OCI-LY7 (cell line): ENCODE results near the gene FOXD2. TPM values are rescaled to one million over a fixed set of nuclear protein-coding genes. Genes with fewer than 3 reads are reported as not detected.

ENCODE experiments used
- BruUV-seq: library from RNA; stranded (reverse); fragments of 400-500 nt; replicated peaks from 2 replicates; lab custom pipeline; 2021; lab: Mats Ljungman, UMichigan
- CTCF ChIA-PET: fragments of 300-600 bp; sonication (Branson Sonifier 250); formaldehyde crosslinking; loops from one replicate; lab custom pipeline; 2022; ENCODE audit warnings: antibody characterized with exemption; ENCODE audit not compliant: unreplicated experiment; lab: Charles Lee
- POLR2A ChIA-PET: fragments of 300-600 bp; sonication (Branson Sonifier 250); formaldehyde crosslinking; loops from one replicate; lab custom pipeline; 2022; ENCODE audit warnings: antibody characterized with exemption; lab: Charles Lee
- DNase-seq: peaks from one replicate; pipeline ENCODE4 v3.0.0-alpha.2; 2015; ENCODE audit warnings: low spot score
- H2AFZ ChIP-seq: fragments of 200-600 bp; sonication (generic), shearing (Covaris generic); 2 replicates; pipeline ENCODE4 v1.6.1; 2014; ENCODE audit warnings: mild to moderate bottlenecking, antibody characterized with exemption, low read length, moderate library complexity
- H3K27ac ChIP-seq: fragments of 200-600 bp; sonication (generic); 2 replicates; pipeline ENCODE4 v1.5.1; 2014; ENCODE audit warnings: mixed run types, low read depth, mild to moderate bottlenecking, moderate library complexity, low read length, inconsistent platforms; ENCODE audit not compliant: poor library complexity, severe bottlenecking
- H3K36me3 ChIP-seq: fragments of 200-600 bp; sonication (generic); 2 replicates; pipeline ENCODE4 v1.6.1; 2014; ENCODE audit warnings: mild to moderate bottlenecking, antibody characterized with exemption, low read length, moderate library complexity, mixed read lengths; ENCODE audit not compliant: insufficient read depth
- H3K4me1 ChIP-seq: fragments of 200-600 bp; sonication (generic); 2 replicates; pipeline ENCODE4 v1.5.1; 2014; ENCODE audit warnings: mild to moderate bottlenecking, low read length; ENCODE audit not compliant: insufficient read depth, poor library complexity, severe bottlenecking
- H3K4me2 ChIP-seq: fragments of 200-600 bp; sonication (generic); 2 replicates; pipeline ENCODE4 v1.6.1; 2014; ENCODE audit warnings: mild to moderate bottlenecking, low read length
- H3K4me3 ChIP-seq: fragments of 200-600 bp; sonication (generic); 2 replicates; pipeline ENCODE4 v1.5.1; 2014; ENCODE audit warnings: mild to moderate bottlenecking, low read depth, low read length; ENCODE audit not compliant: poor library complexity, severe bottlenecking
- H3K79me2 ChIP-seq: fragments of 200-600 bp; sonication (generic); 2 replicates; pipeline ENCODE4 v1.6.1; 2016; ENCODE audit warnings: low read depth, mild to moderate bottlenecking, low read length, moderate library complexity, mixed read lengths; ENCODE audit not compliant: insufficient read depth
- H3K9me2 ChIP-seq: fragments of 200-600 bp; sonication (generic); 2 replicates; pipeline ENCODE4 v1.6.1; 2016; ENCODE audit warnings: mild to moderate bottlenecking, low read length, mixed read lengths; ENCODE audit not compliant: insufficient read depth
- H3K9me3 ChIP-seq: fragments of 200-600 bp; sonication (generic); 2 replicates; pipeline ENCODE4 v1.6.1; 2014; ENCODE audit warnings: mild to moderate bottlenecking, mixed run types, low read length, mixed read lengths
- H4K20me1 ChIP-seq: fragments of 200-600 bp; sonication (generic); 2 replicates; pipeline ENCODE4 v1.6.1; 2014; ENCODE audit warnings: mild to moderate bottlenecking, antibody characterized with exemption, low read length, moderate library complexity, mixed read lengths; ENCODE audit not compliant: insufficient read depth
- CTCF ChIP-seq: fragments of 200-600 bp; sonication (generic); conservative IDR thresholded peaks from 2 replicates; pipeline ENCODE4 v1.5.1; 2014; ENCODE audit warnings: mild to moderate bottlenecking, antibody characterized with exemption, low read length, moderate library complexity, mixed read lengths
- EZH2phosphoT487 ChIP-seq: fragments of 200-600 bp; sonication (generic); IDR thresholded peaks from 2 replicates; pipeline ENCODE4 v1.6.1; 2018; ENCODE audit warnings: low read depth, borderline replicate concordance, mild to moderate bottlenecking, mixed run types, antibody characterized with exemption, low read length, moderate library complexity, mixed read lengths
- intact Hi-C: fragments of 100-400 bp; cut with micrococcal nuclease; formaldehyde crosslinking; loops from one replicate; pipeline ENCODE4 v1.10.0; 2022; ENCODE audit not compliant: unreplicated experiment
- total RNA-seq, 2 experiments: library from RNA; depleted of rRNA in 1 of 2; stranded (reverse); fragments of >200 nt in 1 of 2; shearing (Covaris generic) in 1 of 2; gene quantifications; 2 replicates each; pipeline ENCODE4 v1.2.3, GENCODE V29; 2014 to 2022

Gene FOXD2
- total RNA-seq, 2 experiments from 2014 or later: 0.49 to 0.76 TPM

- H3K4me3 ChIP-seq: no peak overlapping the region
- intact Hi-C loops: no loop called here
- peaks cover 40% of the 10 kb centered on the region for H3K36me3 ChIP-seq
- no peaks in the 10 kb centered on the region for H3K9me2 ChIP-seq
- ChIA-PET CTCF (no interaction called here), POLR2A (no interaction called here)
- no peak overlapping the region for H2AFZ ChIP-seq
- H3K27ac ChIP-seq: no peak overlapping the region
- peaks cover 13% of the 10 kb centered on the region; the same call in 1 of the 2 replicates for H3K79me2 ChIP-seq
- no peak for TF ChIP-seq EZH2phosphoT487
- no peak for TF ChIP-seq CTCF
- H3K4me2 ChIP-seq: no peak overlapping the region
- no peaks in the 10 kb centered on the region for H3K9me3 ChIP-seq
- BruUV-seq: no TSS peak
- H3K4me1 ChIP-seq: peaks cover 28% of the 10 kb centered on the region
- H4K20me1 ChIP-seq: peaks cover 7% of the 10 kb centered on the region; the same call in 1 of the 2 replicates
- no peak for DNase-seq
Measured at GRCh38 chr1:47433477-47434050, 4.3 kb upstream of the FOXD2 start.

GRCh38 chr1:47434051-47434842, 3.6 kb upstream of the FOXD2 start:
- ChIA-PET POLR2A (no interaction called here), CTCF (interaction anchor here (0.6 to 1.5 kb wide), 2 partner anchors 48 to 294 kb away, joined by 3 read pairs; no protein-coding TSS in a partner anchor)
- no peak overlapping the region for H3K4me2 ChIP-seq
- H3K79me2 ChIP-seq: peaks cover 13% of the 10 kb centered on the region; the same call in 1 of the 2 replicates
- peaks cover 40% of the 10 kb centered on the region for H3K36me3 ChIP-seq
- H4K20me1 ChIP-seq: peaks cover 7% of the 10 kb centered on the region; the same call in 1 of the 2 replicates
- DNase-seq: no peak
- no peak overlapping the region for H2AFZ ChIP-seq
- H3K4me3 ChIP-seq: no peak overlapping the region
- BruUV-seq: no TSS peak
- no peaks in the 10 kb centered on the region for H3K9me2 ChIP-seq
- peaks cover 28% of the 10 kb centered on the region for H3K4me1 ChIP-seq
- H3K9me3 ChIP-seq: no peaks in the 10 kb centered on the region
- intact Hi-C loops: no loop called here
- no peak overlapping the region for H3K27ac ChIP-seq
- no peak for TF ChIP-seq EZH2phosphoT487
- TF ChIP-seq CTCF: no peak
